Measurements from ENCODE around the gene ADAP2.
"Not testable (repeated sequence)": the region's sequence is repeated elsewhere in the genome, so short reads cannot be mapped to it uniquely, and the experiment has no call there.

The ADAP2 gene

DNA sequence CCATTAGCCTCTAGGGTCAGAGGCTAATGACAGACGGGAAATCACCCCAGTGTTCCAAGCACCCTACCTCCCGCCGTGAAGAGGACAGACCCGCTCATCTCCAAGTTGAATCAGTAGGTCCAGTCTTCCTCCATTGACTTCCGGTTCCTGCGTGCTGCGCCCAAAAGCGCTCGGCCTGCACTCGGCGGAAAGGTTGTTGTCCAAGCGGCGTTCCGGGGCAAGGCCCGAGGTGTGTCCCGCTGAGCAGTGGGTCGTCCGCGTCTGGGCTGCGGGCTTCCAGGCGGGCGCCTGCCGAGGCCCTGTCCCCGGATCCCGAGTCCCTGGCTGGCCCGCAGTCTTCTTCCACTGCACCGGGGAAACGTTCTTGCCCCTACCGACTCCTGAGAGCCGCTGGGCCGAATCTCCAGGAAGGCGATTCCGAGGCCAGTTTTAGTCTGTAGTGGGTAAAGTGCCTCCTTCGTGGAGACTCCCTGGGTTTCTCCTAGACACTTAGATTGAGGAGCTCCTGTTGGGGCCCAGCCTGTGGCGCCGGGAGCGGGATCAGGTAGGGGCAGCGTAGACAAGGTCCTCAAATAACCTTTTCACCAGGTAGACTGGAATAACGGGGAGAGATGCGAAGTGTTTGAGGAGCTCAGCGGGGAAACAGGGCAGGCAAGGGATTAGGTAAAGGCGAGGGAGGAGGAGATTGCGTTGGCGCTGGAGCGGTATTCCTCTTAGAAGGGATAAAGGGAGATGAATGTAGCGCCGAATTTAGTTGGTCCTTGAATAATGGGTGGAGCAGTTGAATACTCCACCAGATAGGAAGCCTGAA lies 15.4 kb upstream of the ADAP2 start, which contains the start of gene TEFM:
TSS of gene TEFM (minus strand) at position 138 of the 811 bp plus-strand sequence. CDS start at position 98, 40 bp downstream.
- CTCF ChIA-PET, result interaction anchor here (0.5 kb wide), 1 partner anchor 9 kb away, joined by 3 read pairs; no protein-coding TSS in a partner anchor
- DNase-seq (ENCODE audit: extremely low spot score), result peak; percentile 81
- POLR2A ChIA-PET, result interaction anchor here (0.5 to 2.8 kb wide), 15 partner anchors 8 to 478 kb away, joined by 3 to 21 read pairs (median 4); partner anchors contain the start of genes ADAP2, NF1 and RNF135
- TF ChIP-seq CTBP1 (IDR thresholded peaks at IDR 0.05; ENCODE audit: borderline replicate concordance) (peak; percentile 94), ARNT (IDR thresholded peaks at IDR 0.05) (peak; percentile 41; the same call in 1 of the 2 replicates), ELF4 (IDR thresholded peaks at IDR 0.05) (peak; percentile 61), HDGF (IDR thresholded peaks at IDR 0.05; ENCODE audit: borderline replicate concordance) (no peak), FOXK2 (IDR thresholded peaks at IDR 0.05) (no peak), SUZ12 (IDR thresholded peaks at IDR 0.05) (no peak), NFRKB (IDR thresholded peaks at IDR 0.05) (no peak; the same call in 1 of the 2 replicates), LEF1 (IDR thresholded peaks at IDR 0.05; ENCODE audit: borderline replicate concordance) (no peak), FOXM1 (IDR thresholded peaks at IDR 0.05; ENCODE audit: borderline replicate concordance) (0 out of 2 replicates have a peak, but pooled peaks have one; percentile 19), L3MBTL2 (conservative IDR thresholded peaks at IDR 0.05) (no peak; the same call in 1 of the 2 replicates)
- TF ChIP-seq, protein P1, sequence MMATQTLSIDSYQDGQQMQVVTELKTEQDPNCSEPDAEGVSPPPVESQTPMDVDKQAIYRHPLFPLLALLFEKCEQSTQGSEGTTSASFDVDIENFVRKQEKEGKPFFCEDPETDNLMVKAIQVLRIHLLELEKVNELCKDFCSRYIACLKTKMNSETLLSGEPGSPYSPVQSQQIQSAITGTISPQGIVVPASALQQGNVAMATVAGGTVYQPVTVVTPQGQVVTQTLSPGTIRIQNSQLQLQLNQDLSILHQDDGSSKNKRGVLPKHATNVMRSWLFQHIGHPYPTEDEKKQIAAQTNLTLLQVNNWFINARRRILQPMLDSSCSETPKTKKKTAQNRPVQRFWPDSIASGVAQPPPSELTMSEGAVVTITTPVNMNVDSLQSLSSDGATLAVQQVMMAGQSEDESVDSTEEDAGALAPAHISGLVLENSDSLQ (IDR thresholded peaks at IDR 0.05), result peak; percentile 51

DNA sequence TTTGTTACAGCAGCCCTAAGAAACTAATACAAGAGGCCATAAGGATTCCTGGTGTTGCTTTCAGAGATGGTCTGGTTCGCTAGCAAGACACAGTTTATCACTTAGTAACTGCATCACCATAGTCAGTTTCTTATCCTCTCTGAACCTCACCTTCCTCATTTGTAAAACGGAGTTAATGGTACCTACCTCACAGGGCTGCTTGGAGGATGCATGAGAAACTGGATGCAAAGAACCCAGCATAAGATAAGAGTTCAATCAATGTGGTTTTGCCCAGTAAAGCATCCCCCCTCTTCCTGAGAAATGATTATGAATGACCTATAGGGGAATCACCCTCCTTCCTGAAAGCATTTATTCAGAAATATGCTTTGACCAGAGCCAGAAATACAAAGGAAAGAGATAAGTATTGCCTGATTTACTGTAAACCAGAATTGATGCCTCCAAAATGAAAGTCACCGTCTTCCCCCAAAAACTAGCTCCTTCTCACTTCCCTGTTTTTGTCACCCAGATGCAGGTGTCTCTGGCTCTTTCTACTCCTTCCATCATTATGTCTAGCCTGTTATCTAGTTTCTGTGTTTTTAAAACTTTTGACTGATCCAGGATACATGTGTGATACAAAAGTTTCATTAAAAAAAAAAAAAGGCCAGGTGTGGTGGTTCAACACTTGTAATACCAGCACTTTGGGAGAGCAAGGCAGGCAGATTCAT lies 12.9 kb upstream of the ADAP2 start:
- no peak for DNase-seq (ENCODE audit: extremely low spot score)
- ChIA-PET POLR2A (no interaction called here), CTCF (no interaction called here)
- TF ChIP-seq FOXM1 (IDR thresholded peaks at IDR 0.05; ENCODE audit: borderline replicate concordance) (no peak), SP1 (IDR thresholded peaks at IDR 0.05) (no peak), FOXA1 (IDR thresholded peaks at IDR 0.05) (no peak), L3MBTL2 (conservative IDR thresholded peaks at IDR 0.05) (no peak), TARDBP (IDR thresholded peaks at IDR 0.05) (no peak), LEF1 (IDR thresholded peaks at IDR 0.05; ENCODE audit: borderline replicate concordance) (no peak), SUZ12 (IDR thresholded peaks at IDR 0.05) (no peak), ELF4 (IDR thresholded peaks at IDR 0.05) (no peak), ARNT (IDR thresholded peaks at IDR 0.05) (no peak), BHLHE40 (IDR thresholded peaks at IDR 0.05; ENCODE audit: borderline replicate concordance) (no peak), ZNF384 (IDR thresholded peaks at IDR 0.05) (no peak), HDGF (IDR thresholded peaks at IDR 0.05; ENCODE audit: borderline replicate concordance) (no peak), FOXK2 (IDR thresholded peaks at IDR 0.05) (no peak)

DNA sequence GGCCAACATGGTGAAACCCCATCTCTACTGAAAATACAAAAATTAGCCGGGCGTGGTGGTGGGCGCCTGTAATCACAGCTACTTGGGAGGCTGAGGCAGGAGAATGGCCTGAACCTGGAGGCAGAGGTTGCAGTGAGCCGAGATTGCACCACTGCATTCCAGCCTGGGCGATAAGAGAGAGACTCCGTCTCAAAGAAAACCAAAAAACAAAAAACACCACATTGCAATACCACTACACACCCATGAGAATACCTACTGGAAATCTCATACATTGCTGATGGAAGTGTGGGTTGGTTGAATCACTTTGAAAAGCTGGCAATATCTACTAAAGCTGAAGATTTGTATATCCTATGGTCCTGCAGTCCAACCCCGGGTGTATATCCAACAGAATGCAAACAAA lies 11.6 kb upstream of the ADAP2 start:
- DNase-seq (ENCODE audit: extremely low spot score), result not testable (repeated sequence)
- ChIA-PET POLR2A (interaction anchor here (1.0 kb wide), 1 partner anchor 624 kb away, joined by 3 read pairs; no protein-coding TSS in a partner anchor), CTCF (interaction anchor here (1.1 kb wide), 1 partner anchor 85 kb away, joined by 3 read pairs; no protein-coding TSS in a partner anchor)

DNA sequence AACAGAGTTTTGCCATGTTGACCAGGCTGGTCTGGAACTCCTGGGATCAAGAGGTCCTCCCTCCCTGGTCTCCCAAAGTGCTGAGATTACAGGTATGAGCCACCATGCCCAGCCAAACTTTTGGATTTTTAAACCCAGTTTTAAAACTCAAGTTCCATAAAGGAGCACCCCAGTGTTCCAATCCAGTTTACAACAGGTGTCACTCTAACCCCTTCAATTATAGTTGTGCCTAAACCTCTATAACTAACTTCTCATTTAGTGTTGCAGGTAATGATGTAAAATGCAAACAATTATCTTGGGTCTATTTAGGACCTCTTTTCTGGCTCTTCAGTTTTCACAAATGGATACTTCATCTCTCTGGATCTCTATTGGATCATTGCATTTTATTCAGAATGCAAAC lies 7.8 kb upstream of the ADAP2 start:
- TF ChIP-seq FOXA1 (IDR thresholded peaks at IDR 0.05), result no peak
- TF ChIP-seq ELF4 (IDR thresholded peaks at IDR 0.05), result no peak
- TF ChIP-seq BHLHE40 (IDR thresholded peaks at IDR 0.05; ENCODE audit: borderline replicate concordance), result no peak
- TF ChIP-seq, protein P1 (IDR thresholded peaks at IDR 0.05), result no peak
- no peak for TF ChIP-seq LEF1 (IDR thresholded peaks at IDR 0.05; ENCODE audit: borderline replicate concordance)
- no peak for TF ChIP-seq NFRKB (IDR thresholded peaks at IDR 0.05)
- no peak for TF ChIP-seq ARNT (IDR thresholded peaks at IDR 0.05)
- TF ChIP-seq HDGF (IDR thresholded peaks at IDR 0.05; ENCODE audit: borderline replicate concordance), result no peak
- TF ChIP-seq FOXM1 (IDR thresholded peaks at IDR 0.05; ENCODE audit: borderline replicate concordance), result no peak
- no peak for TF ChIP-seq TARDBP (IDR thresholded peaks at IDR 0.05)
- TF ChIP-seq CTBP1 (IDR thresholded peaks at IDR 0.05; ENCODE audit: borderline replicate concordance), result no peak
- no peak for TF ChIP-seq L3MBTL2 (conservative IDR thresholded peaks at IDR 0.05)
- POLR2A ChIA-PET, result interaction anchor here (2.4 kb wide), 1 partner anchor 7 kb away, joined by 21 read pairs; the partner anchor contains the start of gene TEFM
- CTCF ChIA-PET, result no interaction called here
- no peak for DNase-seq (ENCODE audit: extremely low spot score)

DNA sequence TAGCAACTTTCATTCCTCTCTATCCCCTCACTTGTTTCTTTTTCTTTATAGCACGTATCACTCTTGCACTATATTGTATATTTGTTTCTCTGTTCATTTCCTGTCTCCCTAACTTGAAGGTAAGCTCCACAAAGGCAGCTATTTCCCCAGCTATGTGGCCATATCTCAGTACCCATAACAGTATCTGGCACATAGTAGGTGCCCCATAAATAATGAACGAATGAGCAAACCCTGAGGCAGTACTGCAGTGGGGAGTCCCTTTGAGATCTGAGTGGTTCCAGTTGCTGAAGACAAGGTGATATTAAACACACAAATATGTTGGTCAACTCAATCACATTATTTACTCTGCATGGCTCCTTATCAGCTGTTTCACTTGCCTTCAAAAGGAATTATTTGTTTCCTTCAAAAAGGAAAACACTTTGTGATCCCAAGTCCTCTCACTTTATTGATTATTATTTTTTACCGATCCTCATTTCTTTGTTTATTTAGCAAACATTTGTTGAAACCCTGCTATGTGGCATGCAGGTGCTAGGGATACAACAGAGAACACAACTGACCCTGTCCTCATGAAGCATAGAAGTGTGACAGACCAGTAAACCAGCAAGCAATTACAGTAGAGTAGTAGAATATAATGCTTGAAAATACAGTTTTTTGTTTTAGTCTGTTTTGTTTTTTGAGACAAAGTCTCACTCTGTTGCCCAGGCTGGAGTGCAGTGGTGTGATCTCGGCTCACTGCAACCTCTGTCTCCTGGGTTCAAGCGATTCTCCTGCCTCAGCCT lies 5.7 kb upstream of the ADAP2 start:
- TF ChIP-seq LEF1 (IDR thresholded peaks at IDR 0.05; ENCODE audit: borderline replicate concordance) (no peak), CTBP1 (IDR thresholded peaks at IDR 0.05; ENCODE audit: borderline replicate concordance) (no peak), SUZ12 (IDR thresholded peaks at IDR 0.05) (no peak), FOXM1 (IDR thresholded peaks at IDR 0.05; ENCODE audit: borderline replicate concordance) (no peak), ELF4 (IDR thresholded peaks at IDR 0.05) (no peak), SP1 (IDR thresholded peaks at IDR 0.05) (no peak), HDGF (IDR thresholded peaks at IDR 0.05; ENCODE audit: borderline replicate concordance) (no peak), L3MBTL2 (conservative IDR thresholded peaks at IDR 0.05) (no peak), FOXK2 (IDR thresholded peaks at IDR 0.05) (no peak), TARDBP (IDR thresholded peaks at IDR 0.05) (no peak)
- POLR2A ChIA-PET, result interaction anchor here (1.4 to 2.4 kb wide), 2 partner anchors 9 to 17 kb away, joined by 5 to 21 read pairs; partner anchors contain the start of gene TEFM
- no peak for DNase-seq (ENCODE audit: extremely low spot score)
- CTCF ChIA-PET, result interaction anchor here (0.7 kb wide), 1 partner anchor 10 kb away, joined by 3 read pairs; the partner anchor contains the start of gene TEFM

All from HEK293T (cell line).